HepG2 (cell line): ENCODE measurements around the gene CEP43. TPM values are rescaled to one million over a fixed set of nuclear protein-coding genes. Genes with fewer than 3 reads are reported as not detected.

Experiments
- CEBPB ChIP-seq: IDR thresholded peaks from 2 replicates; pipeline ENCODE4 v1.6.1; 2011; ENCODE audit warnings: low read depth, low read length, improper control_type of control experiment, borderline replicate concordance
- FOSL2 ChIP-seq: sonication (generic); formaldehyde crosslinking; IDR thresholded peaks from 2 replicates; pipeline ENCODE4 v1.4.0; 2020; ENCODE audit warnings: missing genetic modification reagents
- GATAD2A ChIP-seq: IDR thresholded peaks from 2 replicates; pipeline ENCODE4 v1.6.1; 2016
- SAP130 ChIP-seq: IDR thresholded peaks from 2 replicates; pipeline ENCODE4 v1.6.1; 2016; ENCODE audit warnings: low read depth
- SMC3 ChIP-seq: IDR thresholded peaks from 2 replicates; pipeline ENCODE4 v1.6.1; 2011; ENCODE audit warnings: low read length, improper control_type of control experiment
- ZFP37 ChIP-seq: sonication (generic); formaldehyde crosslinking; IDR thresholded peaks from 2 replicates; pipeline ENCODE4 v1.4.0; 2020; ENCODE audit warnings: missing genetic modification reagents, borderline replicate concordance
- polyA plus RNA-seq, 8 experiments: library from polyadenylated mRNA; depleted of rRNA in 3 of 8; stranded (reverse) in 7 of 8; unstranded in 1 of 8; fragments of >200 nt; fragmentation: Illumina TruSeq in 4 of 8; extraction: Trizol in 4 of 8; gene quantifications; 2 replicates each; pipeline versions ENCODE4 v1.2.1 to v1.2.3, GENCODE V29; 2011 to 2016; ENCODE audit warnings: low read depth in 4 of 8, missing spikeins in 1 of 8, mixed read lengths in 1 of 8; ENCODE audit not compliant: insufficient read depth in 1 of 8
- total RNA-seq, 5 experiments: library from RNA; depleted of rRNA; stranded (reverse); fragments of >200 nt; fragmentation: Illumina TruSeq; extraction: Trizol; gene quantifications; 2 replicates each; pipeline ENCODE4 v1.2.3, GENCODE V29; 2016; ENCODE audit warnings: low read depth in 1 of 5
- TF ChIP-seq, protein P1 (sequence below): sonication (generic); formaldehyde crosslinking; conservative IDR thresholded peaks from 2 replicates; pipeline ENCODE4 v1.4.0; 2020; ENCODE audit warnings: mild to moderate bottlenecking, missing genetic modification reagents, moderate library complexity
- TF ChIP-seq, protein P2 (sequence below): sonication (generic); formaldehyde crosslinking; IDR thresholded peaks from 2 replicates; pipeline ENCODE4 v1.4.0; 2020; ENCODE audit warnings: missing genetic modification reagents
- TF ChIP-seq, protein P3 (sequence below): IDR thresholded peaks from 2 replicates; pipeline ENCODE4 v1.6.1; 2018; ENCODE audit warnings: missing genetic modification reagents, mild to moderate bottlenecking, missing compliant biosample characterization

CEP43 gene
- total and polyA plus RNA-seq, 2 of the 13 experiments (the other 11 are each of a cell fraction or from before 2014, with no cell fraction given) = 29.3 to 73.9 TPM

DNA sequence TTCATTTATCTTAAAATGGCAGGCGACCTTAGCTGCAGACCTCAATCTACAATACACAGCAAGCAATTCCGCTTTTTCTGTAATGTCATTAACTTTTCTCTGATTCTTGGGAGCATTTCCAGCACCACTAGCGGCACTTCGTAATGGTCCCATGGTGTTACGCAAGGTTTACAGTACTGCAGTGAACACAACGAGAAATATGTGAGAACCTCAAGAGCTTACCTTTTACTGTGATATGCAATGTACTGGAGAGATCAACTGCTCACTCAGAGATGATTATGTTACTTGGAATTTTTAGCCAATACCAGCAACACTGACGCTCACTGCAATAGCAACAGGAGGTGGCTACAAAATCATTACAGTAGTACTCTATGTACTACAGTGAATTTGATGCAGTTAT is 2.8 kb upstream of the CEP43 start (continued):
- TF ChIP-seq, protein P1, sequence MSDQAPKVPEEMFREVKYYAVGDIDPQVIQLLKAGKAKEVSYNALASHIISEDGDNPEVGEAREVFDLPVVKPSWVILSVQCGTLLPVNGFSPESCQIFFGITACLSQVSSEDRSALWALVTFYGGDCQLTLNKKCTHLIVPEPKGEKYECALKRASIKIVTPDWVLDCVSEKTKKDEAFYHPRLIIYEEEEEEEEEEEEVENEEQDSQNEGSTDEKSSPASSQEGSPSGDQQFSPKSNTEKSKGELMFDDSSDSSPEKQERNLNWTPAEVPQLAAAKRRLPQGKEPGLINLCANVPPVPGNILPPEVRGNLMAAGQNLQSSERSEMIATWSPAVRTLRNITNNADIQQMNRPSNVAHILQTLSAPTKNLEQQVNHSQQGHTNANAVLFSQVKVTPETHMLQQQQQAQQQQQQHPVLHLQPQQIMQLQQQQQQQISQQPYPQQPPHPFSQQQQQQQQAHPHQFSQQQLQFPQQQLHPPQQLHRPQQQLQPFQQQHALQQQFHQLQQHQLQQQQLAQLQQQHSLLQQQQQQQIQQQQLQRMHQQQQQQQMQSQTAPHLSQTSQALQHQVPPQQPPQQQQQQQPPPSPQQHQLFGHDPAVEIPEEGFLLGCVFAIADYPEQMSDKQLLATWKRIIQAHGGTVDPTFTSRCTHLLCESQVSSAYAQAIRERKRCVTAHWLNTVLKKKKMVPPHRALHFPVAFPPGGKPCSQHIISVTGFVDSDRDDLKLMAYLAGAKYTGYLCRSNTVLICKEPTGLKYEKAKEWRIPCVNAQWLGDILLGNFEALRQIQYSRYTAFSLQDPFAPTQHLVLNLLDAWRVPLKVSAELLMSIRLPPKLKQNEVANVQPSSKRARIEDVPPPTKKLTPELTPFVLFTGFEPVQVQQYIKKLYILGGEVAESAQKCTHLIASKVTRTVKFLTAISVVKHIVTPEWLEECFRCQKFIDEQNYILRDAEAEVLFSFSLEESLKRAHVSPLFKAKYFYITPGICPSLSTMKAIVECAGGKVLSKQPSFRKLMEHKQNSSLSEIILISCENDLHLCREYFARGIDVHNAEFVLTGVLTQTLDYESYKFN = 0 out of 2 replicates have a peak, but pooled peaks have one; percentile 9
- TF ChIP-seq SAP130 (CRISPR knock-in tag) (0 out of 2 replicates have a peak, but pooled peaks have one; percentile 16), CEBPB (peak; percentile 98), SMC3 (peak; percentile 17; the same call in 1 of the 2 replicates), ZFP37 (no peak), FOSL2 (peak; percentile 38; the same call in 1 of the 2 replicates), GATAD2A (CRISPR knock-in tag) (peak; percentile 55)
- TF ChIP-seq, protein P2, sequence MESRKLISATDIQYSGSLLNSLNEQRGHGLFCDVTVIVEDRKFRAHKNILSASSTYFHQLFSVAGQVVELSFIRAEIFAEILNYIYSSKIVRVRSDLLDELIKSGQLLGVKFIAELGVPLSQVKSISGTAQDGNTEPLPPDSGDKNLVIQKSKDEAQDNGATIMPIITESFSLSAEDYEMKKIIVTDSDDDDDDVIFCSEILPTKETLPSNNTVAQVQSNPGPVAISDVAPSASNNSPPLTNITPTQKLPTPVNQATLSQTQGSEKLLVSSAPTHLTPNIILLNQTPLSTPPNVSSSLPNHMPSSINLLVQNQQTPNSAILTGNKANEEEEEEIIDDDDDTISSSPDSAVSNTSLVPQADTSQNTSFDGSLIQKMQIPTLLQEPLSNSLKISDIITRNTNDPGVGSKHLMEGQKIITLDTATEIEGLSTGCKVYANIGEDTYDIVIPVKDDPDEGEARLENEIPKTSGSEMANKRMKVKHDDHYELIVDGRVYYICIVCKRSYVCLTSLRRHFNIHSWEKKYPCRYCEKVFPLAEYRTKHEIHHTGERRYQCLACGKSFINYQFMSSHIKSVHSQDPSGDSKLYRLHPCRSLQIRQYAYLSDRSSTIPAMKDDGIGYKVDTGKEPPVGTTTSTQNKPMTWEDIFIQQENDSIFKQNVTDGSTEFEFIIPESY (CRISPR knock-in tag) = peak; percentile 90
- TF ChIP-seq, protein P3, sequence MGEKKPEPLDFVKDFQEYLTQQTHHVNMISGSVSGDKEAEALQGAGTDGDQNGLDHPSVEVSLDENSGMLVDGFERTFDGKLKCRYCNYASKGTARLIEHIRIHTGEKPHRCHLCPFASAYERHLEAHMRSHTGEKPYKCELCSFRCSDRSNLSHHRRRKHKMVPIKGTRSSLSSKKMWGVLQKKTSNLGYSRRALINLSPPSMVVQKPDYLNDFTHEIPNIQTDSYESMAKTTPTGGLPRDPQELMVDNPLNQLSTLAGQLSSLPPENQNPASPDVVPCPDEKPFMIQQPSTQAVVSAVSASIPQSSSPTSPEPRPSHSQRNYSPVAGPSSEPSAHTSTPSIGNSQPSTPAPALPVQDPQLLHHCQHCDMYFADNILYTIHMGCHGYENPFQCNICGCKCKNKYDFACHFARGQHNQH (CRISPR knock-in tag) = 0 out of 2 replicates have a peak, but pooled peaks have one; percentile 19
- TF ChIP-seq, all 625 proteins: peak for 15
